WTC11 (cell line): ENCODE results near the gene SUV39H2. TPM values are rescaled to one million over a fixed set of nuclear protein-coding genes. Genes with fewer than 3 reads are reported as not detected.

ENCODE experiments used
- ATAC-seq: fragments of 200-7000 bp; cut with Tn5 transposase; 2 replicates; pipeline ENCODE4 v1.10.0; 2021; ENCODE audit warnings: mild to moderate bottlenecking, moderate library complexity
- CTCF ChIA-PET: fragments of 300-600 bp; sonication (Branson Sonifier 250); formaldehyde crosslinking; loops from one replicate; lab custom pipeline; 2021; ENCODE audit warnings: antibody characterized with exemption; lab: Charles Lee
- POLR2A ChIA-PET: fragments of 350-600 bp; sonication (Branson Sonifier 250); formaldehyde crosslinking; loops from one replicate; lab custom pipeline; 2021; ENCODE audit warnings: antibody characterized with exemption; lab: Charles Lee
- DNase-seq: peaks from one replicate; pipeline ENCODE4 v3.0.0; 2021; ENCODE audit warnings: low spot score
- H3K27ac Mint-ChIP-seq: 2 replicates; pipeline ENCODE4 v1.8.0; 2021; ENCODE audit warnings: mixed read lengths
- H3K27me3 Mint-ChIP-seq: 2 replicates; pipeline ENCODE4 v1.8.0; 2021; ENCODE audit warnings: low read depth, mild to moderate bottlenecking, moderate library complexity, mixed read lengths
- H3K36me3 Mint-ChIP-seq: 2 replicates; pipeline ENCODE4 v1.8.0; 2021; ENCODE audit warnings: mixed read lengths
- H3K4me1 Mint-ChIP-seq: 2 replicates; pipeline ENCODE4 v1.8.0; 2022; ENCODE audit warnings: mixed read lengths
- H3K4me3 Mint-ChIP-seq: 2 replicates; pipeline ENCODE4 v1.8.0; 2021; ENCODE audit warnings: mild to moderate bottlenecking, moderate library complexity, mixed read lengths
- H3K9me3 Mint-ChIP-seq: 2 replicates; pipeline ENCODE4 v1.8.0; 2021; ENCODE audit warnings: mixed read lengths
- ATF1 ChIP-seq: sonication (generic); formaldehyde crosslinking; IDR thresholded peaks from 2 replicates; pipeline ENCODE4 v1.8.1; 2023; ENCODE audit warnings: mild to moderate bottlenecking, moderate library complexity, missing genetic modification reagents
- EMX1 ChIP-seq: fragments of 250-450 bp; sonication (Bioruptor Pico); IDR thresholded peaks from 2 replicates; pipeline ENCODE4 v1.8.0; 2021; ENCODE audit warnings: mild to moderate bottlenecking
- ETV6 ChIP-seq: sonication (generic); formaldehyde crosslinking; IDR thresholded peaks from 2 replicates; pipeline ENCODE4 v1.8.1; 2022; ENCODE audit warnings: mild to moderate bottlenecking, missing genetic modification reagents
- GRHL2 ChIP-seq: fragments of 250-450 bp; sonication (Bioruptor Pico); IDR thresholded peaks from 2 replicates; pipeline ENCODE4 v1.8.0; 2022; ENCODE audit warnings: mild to moderate bottlenecking, moderate library complexity; ENCODE audit not compliant: insufficient replicate concordance, severe bottlenecking
- IRF2 ChIP-seq: sonication (generic); formaldehyde crosslinking; IDR thresholded peaks from 2 replicates; pipeline ENCODE4 v1.8.0; 2022; ENCODE audit warnings: low read depth, missing genetic modification reagents, borderline replicate concordance
- NFYB ChIP-seq: sonication (generic); formaldehyde crosslinking; conservative IDR thresholded peaks from 2 replicates; pipeline ENCODE4 v1.8.0; 2022; ENCODE audit warnings: low read depth, missing genetic modification reagents
- RORB ChIP-seq: fragments of 250-450 bp; sonication (Bioruptor Pico); IDR thresholded peaks from 2 replicates; pipeline ENCODE4 v1.9.0; 2021; ENCODE audit warnings: mild to moderate bottlenecking
- TCF7 ChIP-seq: sonication (generic); formaldehyde crosslinking; IDR thresholded peaks from 2 replicates; pipeline ENCODE4 v1.8.0; 2022; ENCODE audit warnings: mild to moderate bottlenecking, low read depth, missing genetic modification reagents, moderate library complexity
- TEAD4 ChIP-seq: sonication (generic); formaldehyde crosslinking; IDR thresholded peaks from 2 replicates; pipeline ENCODE4 v1.8.0; 2022; ENCODE audit warnings: mild to moderate bottlenecking, missing genetic modification reagents
- ZNF219 ChIP-seq: sonication (generic); formaldehyde crosslinking; IDR thresholded peaks from 2 replicates; pipeline ENCODE4 v1.8.0; 2023; ENCODE audit warnings: missing genetic modification reagents, mild to moderate bottlenecking, borderline replicate concordance
- ZNF396 ChIP-seq: fragments of 250-450 bp; sonication (Bioruptor Pico); IDR thresholded peaks from 2 replicates; pipeline ENCODE4 v1.8.0; 2021; ENCODE audit warnings: mild to moderate bottlenecking, moderate library complexity, borderline replicate concordance
- total RNA-seq: library from RNA; stranded (reverse); gene quantifications from 3 replicates; pipeline ENCODE4 v1.2.3, GENCODE V29; 2021
- TF ChIP-seq, protein P1 (sequence below): sonication (generic); formaldehyde crosslinking; conservative IDR thresholded peaks from 2 replicates; pipeline ENCODE4 v1.8.1; 2022; ENCODE audit warnings: mild to moderate bottlenecking, missing genetic modification reagents
- TF ChIP-seq, protein P2 (sequence below): sonication (generic); formaldehyde crosslinking; IDR thresholded peaks from 2 replicates; pipeline ENCODE4 v1.8.1; 2022; ENCODE audit warnings: mild to moderate bottlenecking, moderate library complexity, missing genetic modification reagents
- TF ChIP-seq, protein P3 (sequence below): sonication (generic); formaldehyde crosslinking; IDR thresholded peaks from 2 replicates; pipeline ENCODE4 v1.8.1; 2023; ENCODE audit warnings: mild to moderate bottlenecking, missing genetic modification reagents, borderline replicate concordance
- TF ChIP-seq, protein P4 (sequence below): sonication (generic); formaldehyde crosslinking; IDR thresholded peaks from 2 replicates; pipeline ENCODE4 v1.8.0; 2022; ENCODE audit warnings: mild to moderate bottlenecking, missing genetic modification reagents
- TF ChIP-seq, protein P5 (sequence below): sonication (generic); formaldehyde crosslinking; IDR thresholded peaks from 2 replicates; pipeline ENCODE4 v1.8.1; 2023; ENCODE audit warnings: mild to moderate bottlenecking, missing genetic modification reagents, moderate library complexity
- TF ChIP-seq, protein P6 (sequence below): sonication (generic); formaldehyde crosslinking; IDR thresholded peaks from 2 replicates; pipeline ENCODE4 v1.8.1; 2023; ENCODE audit warnings: mild to moderate bottlenecking, missing genetic modification reagents
- TF ChIP-seq, protein P7 (sequence below): fragments of 200-600 bp; IDR thresholded peaks from 2 replicates; pipeline ENCODE4 v1.8.0; 2022; ENCODE audit warnings: antibody characterized with exemption

Gene SUV39H2
- total RNA-seq, 1 experiment from 2014 or later: 41.4 TPM

DNA sequence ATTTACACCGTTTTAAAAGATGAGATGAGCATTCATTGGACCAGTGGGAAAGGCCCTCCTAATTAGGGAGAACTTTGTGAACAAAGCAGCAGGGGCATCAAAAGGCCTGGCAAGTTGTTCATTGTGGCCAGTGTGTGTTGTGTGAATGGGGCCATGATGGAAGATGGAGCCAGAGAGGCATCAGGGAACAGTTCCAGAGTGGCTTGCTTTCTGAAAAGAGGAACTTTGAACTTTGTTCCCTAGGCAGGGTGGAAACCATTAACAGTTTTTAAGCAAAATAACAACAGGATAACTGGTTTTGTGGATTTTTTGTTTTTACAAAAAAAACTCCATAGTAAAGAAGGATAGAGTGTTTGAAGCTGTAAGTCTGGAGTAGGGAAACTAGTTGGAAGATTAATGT lies 12.5 kb downstream of the SUV39H2 start:
- CTCF ChIA-PET: no interaction called here
- TF ChIP-seq GRHL2: no peak
- no peak for TF ChIP-seq ATF1 (CRISPR knock-in tag)
- TF ChIP-seq RORB (CRISPR knock-in tag): no peak
- TF ChIP-seq, protein P1, sequence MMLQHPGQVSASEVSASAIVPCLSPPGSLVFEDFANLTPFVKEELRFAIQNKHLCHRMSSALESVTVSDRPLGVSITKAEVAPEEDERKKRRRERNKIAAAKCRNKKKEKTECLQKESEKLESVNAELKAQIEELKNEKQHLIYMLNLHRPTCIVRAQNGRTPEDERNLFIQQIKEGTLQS: no peak
- POLR2A ChIA-PET: no interaction called here
- Mint-ChIP-seq H3K27ac (no peak overlapping the region), H3K27me3 (no peaks in the 10 kb centered on the region), H3K4me3 (no peak overlapping the region), H3K9me3 (no peaks in the 10 kb centered on the region), H3K4me1 (peaks cover 2% of the 10 kb centered on the region; the same call in 1 of the 2 replicates), H3K36me3 (no peaks in the 10 kb centered on the region; the same call in 1 of the 2 replicates)
- ATAC-seq (no peak), DNase-seq (no peak)

DNA sequence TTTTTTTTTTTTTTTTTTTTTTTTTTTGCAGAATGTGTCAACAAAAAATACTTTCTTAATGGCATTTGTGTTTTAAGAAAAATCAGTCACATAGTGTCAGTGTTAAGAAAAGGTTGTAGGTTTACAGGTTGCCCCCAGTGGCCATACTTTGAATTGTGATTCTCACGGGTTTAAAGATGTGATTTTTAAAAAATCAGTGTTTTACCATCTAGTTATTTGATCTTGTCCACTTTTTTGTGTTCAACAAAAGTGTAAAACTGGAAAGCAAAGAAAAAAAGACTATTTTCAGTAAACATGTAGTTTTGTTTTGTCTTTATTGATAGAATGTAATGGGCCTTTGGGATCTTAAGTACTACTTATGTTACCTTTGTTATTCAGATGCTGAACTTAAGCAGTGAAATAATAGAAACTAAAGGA lies 25.7 kb downstream of the SUV39H2 start:
- Mint-ChIP-seq H3K27me3 (no peaks in the 10 kb centered on the region), H3K4me1 (peaks cover 7% of the 10 kb centered on the region), H3K36me3 (peaks cover 80% of the 10 kb centered on the region), H3K9me3 (peaks cover 7% of the 10 kb centered on the region), H3K4me3 (no peak overlapping the region), H3K27ac (no peak overlapping the region)
- POLR2A ChIA-PET: no interaction called here
- TF ChIP-seq, protein P2, sequence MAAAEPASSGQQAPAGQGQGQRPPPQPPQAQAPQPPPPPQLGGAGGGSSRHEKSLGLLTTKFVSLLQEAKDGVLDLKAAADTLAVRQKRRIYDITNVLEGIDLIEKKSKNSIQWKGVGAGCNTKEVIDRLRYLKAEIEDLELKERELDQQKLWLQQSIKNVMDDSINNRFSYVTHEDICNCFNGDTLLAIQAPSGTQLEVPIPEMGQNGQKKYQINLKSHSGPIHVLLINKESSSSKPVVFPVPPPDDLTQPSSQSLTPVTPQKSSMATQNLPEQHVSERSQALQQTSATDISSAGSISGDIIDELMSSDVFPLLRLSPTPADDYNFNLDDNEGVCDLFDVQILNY (CRISPR knock-in tag): no peak
- no peak for TF ChIP-seq EMX1 (CRISPR knock-in tag)
- TF ChIP-seq GRHL2: no peak
- TF ChIP-seq ZNF219 (CRISPR knock-in tag): no peak
- TF ChIP-seq IRF2 (CRISPR knock-in tag): no peak
- TF ChIP-seq, protein P3, sequence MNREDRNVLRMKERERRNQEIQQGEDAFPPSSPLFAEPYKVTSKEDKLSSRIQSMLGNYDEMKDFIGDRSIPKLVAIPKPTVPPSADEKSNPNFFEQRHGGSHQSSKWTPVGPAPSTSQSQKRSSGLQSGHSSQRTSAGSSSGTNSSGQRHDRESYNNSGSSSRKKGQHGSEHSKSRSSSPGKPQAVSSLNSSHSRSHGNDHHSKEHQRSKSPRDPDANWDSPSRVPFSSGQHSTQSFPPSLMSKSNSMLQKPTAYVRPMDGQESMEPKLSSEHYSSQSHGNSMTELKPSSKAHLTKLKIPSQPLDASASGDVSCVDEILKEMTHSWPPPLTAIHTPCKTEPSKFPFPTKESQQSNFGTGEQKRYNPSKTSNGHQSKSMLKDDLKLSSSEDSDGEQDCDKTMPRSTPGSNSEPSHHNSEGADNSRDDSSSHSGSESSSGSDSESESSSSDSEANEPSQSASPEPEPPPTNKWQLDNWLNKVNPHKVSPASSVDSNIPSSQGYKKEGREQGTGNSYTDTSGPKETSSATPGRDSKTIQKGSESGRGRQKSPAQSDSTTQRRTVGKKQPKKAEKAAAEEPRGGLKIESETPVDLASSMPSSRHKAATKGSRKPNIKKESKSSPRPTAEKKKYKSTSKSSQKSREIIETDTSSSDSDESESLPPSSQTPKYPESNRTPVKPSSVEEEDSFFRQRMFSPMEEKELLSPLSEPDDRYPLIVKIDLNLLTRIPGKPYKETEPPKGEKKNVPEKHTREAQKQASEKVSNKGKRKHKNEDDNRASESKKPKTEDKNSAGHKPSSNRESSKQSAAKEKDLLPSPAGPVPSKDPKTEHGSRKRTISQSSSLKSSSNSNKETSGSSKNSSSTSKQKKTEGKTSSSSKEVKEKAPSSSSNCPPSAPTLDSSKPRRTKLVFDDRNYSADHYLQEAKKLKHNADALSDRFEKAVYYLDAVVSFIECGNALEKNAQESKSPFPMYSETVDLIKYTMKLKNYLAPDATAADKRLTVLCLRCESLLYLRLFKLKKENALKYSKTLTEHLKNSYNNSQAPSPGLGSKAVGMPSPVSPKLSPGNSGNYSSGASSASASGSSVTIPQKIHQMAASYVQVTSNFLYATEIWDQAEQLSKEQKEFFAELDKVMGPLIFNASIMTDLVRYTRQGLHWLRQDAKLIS: no peak
- TF ChIP-seq TEAD4: no peak
- TF ChIP-seq, protein P4, sequence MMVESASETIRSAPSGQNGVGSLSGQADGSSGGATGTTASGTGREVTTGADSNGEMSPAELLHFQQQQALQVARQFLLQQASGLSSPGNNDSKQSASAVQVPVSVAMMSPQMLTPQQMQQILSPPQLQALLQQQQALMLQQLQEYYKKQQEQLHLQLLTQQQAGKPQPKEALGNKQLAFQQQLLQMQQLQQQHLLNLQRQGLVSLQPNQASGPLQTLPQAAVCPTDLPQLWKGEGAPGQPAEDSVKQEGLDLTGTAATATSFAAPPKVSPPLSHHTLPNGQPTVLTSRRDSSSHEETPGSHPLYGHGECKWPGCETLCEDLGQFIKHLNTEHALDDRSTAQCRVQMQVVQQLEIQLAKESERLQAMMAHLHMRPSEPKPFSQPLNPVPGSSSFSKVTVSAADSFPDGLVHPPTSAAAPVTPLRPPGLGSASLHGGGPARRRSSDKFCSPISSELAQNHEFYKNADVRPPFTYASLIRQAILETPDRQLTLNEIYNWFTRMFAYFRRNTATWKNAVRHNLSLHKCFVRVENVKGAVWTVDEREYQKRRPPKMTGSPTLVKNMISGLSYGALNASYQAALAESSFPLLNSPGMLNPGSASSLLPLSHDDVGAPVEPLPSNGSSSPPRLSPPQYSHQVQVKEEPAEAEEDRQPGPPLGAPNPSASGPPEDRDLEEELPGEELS (CRISPR knock-in tag): no peak
- no peak for TF ChIP-seq TCF7 (CRISPR knock-in tag)
- TF ChIP-seq ETV6 (CRISPR knock-in tag): no peak
- TF ChIP-seq, protein P5, sequence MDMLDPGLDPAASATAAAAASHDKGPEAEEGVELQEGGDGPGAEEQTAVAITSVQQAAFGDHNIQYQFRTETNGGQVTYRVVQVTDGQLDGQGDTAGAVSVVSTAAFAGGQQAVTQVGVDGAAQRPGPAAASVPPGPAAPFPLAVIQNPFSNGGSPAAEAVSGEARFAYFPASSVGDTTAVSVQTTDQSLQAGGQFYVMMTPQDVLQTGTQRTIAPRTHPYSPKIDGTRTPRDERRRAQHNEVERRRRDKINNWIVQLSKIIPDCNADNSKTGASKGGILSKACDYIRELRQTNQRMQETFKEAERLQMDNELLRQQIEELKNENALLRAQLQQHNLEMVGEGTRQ (CRISPR knock-in tag): no peak
- TF ChIP-seq, protein P6, sequence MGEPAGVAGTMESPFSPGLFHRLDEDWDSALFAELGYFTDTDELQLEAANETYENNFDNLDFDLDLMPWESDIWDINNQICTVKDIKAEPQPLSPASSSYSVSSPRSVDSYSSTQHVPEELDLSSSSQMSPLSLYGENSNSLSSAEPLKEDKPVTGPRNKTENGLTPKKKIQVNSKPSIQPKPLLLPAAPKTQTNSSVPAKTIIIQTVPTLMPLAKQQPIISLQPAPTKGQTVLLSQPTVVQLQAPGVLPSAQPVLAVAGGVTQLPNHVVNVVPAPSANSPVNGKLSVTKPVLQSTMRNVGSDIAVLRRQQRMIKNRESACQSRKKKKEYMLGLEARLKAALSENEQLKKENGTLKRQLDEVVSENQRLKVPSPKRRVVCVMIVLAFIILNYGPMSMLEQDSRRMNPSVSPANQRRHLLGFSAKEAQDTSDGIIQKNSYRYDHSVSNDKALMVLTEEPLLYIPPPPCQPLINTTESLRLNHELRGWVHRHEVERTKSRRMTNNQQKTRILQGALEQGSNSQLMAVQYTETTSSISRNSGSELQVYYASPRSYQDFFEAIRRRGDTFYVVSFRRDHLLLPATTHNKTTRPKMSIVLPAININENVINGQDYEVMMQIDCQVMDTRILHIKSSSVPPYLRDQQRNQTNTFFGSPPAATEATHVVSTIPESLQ (CRISPR knock-in tag): no peak
- TF ChIP-seq, protein P7, sequence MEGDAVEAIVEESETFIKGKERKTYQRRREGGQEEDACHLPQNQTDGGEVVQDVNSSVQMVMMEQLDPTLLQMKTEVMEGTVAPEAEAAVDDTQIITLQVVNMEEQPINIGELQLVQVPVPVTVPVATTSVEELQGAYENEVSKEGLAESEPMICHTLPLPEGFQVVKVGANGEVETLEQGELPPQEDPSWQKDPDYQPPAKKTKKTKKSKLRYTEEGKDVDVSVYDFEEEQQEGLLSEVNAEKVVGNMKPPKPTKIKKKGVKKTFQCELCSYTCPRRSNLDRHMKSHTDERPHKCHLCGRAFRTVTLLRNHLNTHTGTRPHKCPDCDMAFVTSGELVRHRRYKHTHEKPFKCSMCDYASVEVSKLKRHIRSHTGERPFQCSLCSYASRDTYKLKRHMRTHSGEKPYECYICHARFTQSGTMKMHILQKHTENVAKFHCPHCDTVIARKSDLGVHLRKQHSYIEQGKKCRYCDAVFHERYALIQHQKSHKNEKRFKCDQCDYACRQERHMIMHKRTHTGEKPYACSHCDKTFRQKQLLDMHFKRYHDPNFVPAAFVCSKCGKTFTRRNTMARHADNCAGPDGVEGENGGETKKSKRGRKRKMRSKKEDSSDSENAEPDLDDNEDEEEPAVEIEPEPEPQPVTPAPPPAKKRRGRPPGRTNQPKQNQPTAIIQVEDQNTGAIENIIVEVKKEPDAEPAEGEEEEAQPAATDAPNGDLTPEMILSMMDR: no peak
- TF ChIP-seq ZNF396 (CRISPR knock-in tag): no peak
- TF ChIP-seq, protein P1: no peak
- TF ChIP-seq NFYB (CRISPR knock-in tag): no peak
- no peak for ATAC-seq
- CTCF ChIA-PET: interaction anchor here (0.6 to 1.6 kb wide), 5 partner anchors 15 to 594 kb away, joined by 3 to 7 read pairs (median 5); partner anchors contain the start of gene SUV39H2
- no peak for DNase-seq
